ENCODE results near the gene SKIDA1.

The SKIDA1 gene

DNA sequence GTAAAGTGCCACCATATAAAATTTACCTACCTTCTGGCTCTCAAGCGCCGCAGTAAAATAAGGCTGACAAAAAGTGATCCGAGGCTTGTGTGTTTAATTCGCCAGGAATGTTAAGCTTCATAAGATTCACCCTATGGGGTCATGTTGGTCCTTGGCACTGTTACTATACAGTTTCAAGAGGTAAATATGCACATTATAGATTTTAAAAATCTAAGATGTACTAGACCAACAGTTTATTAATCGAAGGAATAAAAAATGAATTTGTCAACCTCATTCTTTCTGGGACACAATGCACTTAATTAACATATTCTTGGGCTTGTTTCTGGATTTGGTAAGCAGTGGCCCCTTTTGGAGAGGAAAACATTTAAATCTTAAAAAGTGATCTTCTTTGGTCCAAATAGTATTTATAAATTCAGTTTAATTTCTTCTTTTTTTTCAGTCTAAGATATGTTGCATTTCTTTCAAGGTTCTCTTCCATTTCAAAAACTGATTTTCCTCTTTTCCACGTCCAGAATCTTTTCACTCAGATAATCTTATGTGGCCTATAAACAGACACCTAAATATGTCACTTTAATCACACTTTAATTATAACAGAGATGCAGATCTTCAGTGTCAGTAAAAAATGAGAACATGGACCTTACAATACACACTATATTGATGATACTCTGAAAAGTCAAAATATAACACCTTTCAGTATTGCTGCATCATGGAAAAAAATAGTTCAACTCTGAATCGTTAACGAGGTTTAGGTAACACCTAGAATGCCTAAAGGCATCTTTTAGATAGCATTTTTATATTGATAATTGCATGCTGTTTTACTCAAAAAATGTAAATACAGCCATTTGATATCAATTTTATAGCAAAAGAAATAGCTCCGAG is 3.8 kb upstream of the SKIDA1 start:
- no peak for DNase-seq (ENCODE audit: low read depth)

GRCh38 chr10:21528236-21529031 is 3.0 kb upstream of the SKIDA1 start:
- no peak for DNase-seq (ENCODE audit: low read depth)

GRCh38 chr10:21527598-21528235 is 2.2 kb upstream of the SKIDA1 start:
- DNase-seq (ENCODE audit: low read depth), result peak; percentile 60

- DNase-seq (ENCODE audit: low read depth), result peak; percentile 81
These were observed 1.5 kb upstream of the SKIDA1 start for GRCh38 chr10:21526860-21527597.

GRCh38 chr10:21526188-21526859 is 842 bp upstream of the SKIDA1 start:
- DNase-seq (ENCODE audit: low read depth), result peak; percentile 84

DNA sequence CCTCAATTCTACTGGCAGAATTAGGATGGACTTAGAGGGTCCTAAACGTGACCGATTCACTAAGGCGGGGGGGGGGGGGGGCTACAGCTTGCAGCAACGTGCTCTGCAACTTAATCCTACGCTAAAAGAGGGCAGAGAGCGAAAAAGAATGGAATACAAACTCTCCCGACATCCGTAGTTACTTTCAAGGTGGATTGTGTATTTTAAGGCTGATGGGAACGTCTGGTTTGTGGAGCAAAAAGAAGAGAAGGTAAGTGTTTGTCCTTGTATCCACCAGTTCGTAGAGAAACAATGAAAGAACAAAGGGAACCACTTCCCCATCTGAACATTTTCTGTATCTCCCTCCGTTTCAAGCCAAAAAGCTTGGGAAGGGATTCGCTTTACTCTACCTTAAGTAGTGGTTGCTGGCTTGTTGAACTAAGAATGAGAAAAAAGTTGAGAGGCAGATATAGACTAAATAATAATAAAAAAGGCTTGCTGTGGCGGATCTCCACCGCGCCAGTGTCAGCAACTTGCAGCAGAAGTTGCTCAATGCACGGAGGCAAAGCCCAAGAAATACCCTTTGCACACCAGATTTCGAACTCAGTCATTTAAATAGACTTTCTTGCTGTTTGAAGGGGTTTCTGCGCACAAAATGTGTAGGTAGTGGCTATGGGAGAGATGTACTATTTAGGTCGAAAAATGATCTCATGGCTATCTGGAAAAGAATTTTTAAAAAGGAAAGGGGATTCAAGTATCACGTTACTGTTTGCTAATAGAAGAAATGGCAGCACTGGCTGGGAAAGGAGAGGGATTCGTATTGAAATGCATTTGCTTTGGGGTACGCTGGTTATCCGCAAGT is 736 bp downstream of the SKIDA1 start:
- DNase-seq (ENCODE audit: low read depth), result peak; percentile 50

DNA sequence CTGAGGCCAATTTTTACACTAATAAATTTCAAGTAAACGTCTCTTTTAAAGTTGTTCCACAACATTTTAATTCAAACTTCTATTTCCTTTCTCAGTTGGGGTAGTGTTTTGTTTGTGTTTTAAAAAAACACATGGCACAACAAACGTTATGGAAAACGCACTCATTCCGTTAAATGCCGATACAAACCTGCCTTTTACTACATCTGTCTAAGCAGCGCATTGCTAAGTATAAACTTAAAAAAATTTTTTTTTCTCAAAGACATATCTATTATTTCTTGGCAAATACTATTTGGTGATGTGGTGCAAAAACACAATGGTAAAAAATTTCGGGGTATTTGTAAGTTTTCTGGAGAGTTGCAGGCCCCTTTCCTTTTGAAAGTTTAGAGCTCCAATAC is 1.4 kb downstream of the SKIDA1 start:
- DNase-seq (ENCODE audit: low read depth), result no peak

GRCh38 chr10:21523557-21524008 is 1.9 kb downstream of the SKIDA1 start:
- no peak for DNase-seq (ENCODE audit: low read depth)

GRCh38 chr10:21522631-21523406 is 2.7 kb downstream of the SKIDA1 start:
- no peak for DNase-seq (ENCODE audit: low read depth)

DNA sequence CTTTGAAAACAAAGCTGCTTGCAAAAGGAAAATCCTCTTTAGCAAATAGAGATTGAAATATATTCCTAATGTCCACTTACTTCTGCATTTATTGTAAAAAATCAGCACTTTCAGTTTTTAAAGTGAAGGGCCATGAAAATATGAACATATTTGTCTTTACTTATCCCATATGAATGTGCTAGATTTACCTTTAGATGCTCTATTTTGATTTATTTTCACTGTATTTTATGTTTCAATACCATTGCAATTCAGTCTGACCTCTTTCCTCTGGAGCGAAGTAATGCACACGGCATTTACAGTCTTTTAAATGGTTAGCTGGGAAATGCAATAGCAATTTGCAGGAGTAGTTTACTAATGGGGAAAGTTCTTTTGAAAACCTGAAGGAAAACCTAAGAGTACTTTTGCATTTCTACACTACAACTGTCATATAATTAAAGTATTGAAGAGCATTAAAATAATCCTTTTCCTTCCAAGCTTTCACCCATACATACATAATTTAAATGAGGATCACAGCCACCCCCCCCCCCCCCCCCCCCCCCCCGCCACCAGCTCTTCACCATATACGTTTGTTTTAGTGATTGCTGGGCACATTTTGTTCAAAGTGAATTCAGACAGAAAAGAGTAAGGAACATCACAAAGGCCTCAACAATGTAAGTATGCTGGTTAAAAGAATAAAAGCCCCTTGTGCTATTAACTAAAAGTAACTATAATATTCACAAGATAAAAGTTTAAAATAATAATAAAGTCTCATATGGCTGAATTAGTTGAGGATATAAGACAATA is 3.5 kb downstream of the SKIDA1 start:
- DNase-seq (ENCODE audit: low read depth), result no peak

DNA sequence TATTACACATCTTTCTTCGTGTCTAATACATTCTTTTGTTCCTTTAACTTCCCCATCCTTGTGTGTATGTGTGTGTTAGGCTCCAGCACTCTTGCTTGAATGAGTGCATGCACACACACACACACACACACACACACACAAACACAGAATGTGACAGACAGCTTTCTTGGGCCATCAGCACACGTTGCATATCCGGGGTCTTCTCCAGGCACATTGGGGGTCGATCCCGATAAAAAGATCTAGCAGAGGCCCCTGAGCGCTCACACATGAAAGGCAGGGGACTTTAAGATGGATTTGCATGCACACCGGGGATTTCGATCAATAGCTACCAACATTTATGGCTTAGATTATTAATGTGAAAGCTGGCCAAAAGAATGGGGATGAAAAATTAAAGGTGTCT is 4.5 kb downstream of the SKIDA1 start:
- DNase-seq (ENCODE audit: low read depth), result no peak

DNA sequence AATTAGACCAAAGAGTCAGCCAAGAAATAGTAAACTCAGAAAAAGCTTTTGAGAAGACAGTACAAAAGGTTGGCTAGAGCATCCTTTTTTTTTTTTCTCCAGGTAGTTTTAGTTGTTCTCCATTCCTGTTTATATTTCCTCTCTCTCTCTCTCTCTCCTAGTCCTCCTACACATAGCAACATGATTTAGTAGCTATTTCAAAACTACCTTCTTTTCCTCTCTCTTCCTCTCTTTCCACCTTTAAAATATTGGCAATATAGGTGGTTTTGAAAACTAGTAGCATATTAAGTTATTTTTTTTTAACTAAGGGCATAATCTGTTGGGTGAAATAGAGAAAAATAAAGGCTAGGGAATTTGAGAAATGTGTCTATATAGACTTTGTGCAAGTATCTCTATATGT is 5.0 kb downstream of the SKIDA1 start:
- no peak for DNase-seq (ENCODE audit: low read depth)

DNA sequence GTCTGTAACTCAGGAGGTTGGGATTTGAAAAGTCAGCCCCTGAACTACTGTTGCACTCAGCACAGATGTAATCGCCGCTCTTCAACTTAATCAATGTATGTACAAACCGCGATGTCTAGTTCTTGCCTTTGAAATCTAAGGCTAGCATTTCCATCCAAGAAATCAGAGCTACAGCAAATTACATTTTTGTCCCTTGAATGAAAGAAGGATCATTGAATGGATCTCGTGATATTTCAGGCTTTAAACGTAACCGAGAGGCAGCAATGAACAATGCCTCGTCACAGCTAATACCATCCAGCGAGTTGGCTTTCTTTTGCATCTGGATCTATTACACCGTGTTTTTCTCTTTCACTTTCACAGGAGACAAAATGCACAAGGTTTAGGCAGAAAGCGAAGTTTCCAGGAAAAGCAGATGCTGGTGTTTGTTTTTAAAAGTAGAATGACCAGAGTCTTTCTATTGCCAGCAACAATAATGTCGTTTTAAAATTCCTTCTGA is 5.5 kb downstream of the SKIDA1 start:
- peak; percentile 81 for DNase-seq (ENCODE audit: low read depth)

DNA sequence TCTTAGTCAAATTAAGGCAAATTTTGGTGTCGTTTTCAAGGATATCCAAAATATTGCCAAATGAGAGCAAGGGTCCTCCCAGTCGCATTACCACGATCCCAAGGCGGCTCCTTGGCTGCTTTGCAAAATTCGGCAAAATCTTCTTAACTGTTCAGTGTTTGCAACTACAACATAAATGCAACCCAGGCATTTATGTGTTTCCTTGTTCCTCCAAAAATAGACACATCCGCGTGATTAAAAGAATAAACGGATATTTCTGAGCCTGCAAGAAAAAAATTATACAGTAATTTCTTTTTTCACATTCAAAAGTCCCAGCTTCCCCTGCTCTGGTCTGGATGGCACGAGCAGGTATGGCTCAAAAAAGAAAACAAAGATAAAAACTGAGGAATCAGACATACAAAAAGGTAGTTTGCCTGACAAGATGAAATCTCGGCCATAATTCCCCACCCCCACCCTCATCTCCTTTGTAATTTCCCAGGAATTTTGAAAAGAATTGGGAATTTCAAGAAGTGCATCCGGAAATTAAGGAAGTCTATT is 6.0 kb downstream of the SKIDA1 start:
- no peak for DNase-seq (ENCODE audit: low read depth)

DNA sequence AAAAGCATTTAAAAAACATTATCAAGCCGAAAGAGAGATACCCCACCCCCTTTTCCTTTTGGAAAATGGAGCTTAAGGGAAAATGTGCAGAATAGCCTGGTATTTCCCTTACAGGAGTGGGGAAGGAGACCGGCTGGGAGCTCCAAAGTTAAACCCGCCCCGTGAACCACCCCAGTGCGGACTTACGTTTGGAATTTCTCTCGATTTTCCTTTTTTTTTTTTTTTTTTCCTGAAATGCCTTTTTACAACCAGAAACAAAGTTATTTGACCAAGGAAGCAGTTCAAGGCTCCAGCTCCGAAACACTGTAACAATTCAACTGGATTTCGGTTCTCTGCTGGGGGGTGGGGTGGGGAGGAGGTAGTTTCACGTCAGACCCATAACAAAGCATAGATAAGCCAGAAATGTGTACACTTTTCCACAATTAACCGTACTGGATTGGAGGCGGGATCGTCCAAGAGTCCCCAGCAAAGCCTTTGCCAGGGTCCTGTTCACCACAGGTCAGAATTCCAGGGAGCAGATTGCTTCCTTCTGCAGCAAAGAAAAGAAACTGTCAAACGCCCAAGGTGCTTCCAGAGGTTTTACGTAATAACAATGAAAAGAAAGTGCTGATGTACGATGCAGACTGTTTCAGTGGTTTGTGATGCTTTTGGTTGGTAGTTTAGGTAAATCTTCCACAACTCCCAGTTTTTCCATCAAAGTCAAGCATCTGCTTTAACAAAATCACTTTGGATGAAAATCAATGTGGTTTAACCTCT is 6.7 kb downstream of the SKIDA1 start:
- peak; percentile 46 for DNase-seq (ENCODE audit: low read depth)

DNA sequence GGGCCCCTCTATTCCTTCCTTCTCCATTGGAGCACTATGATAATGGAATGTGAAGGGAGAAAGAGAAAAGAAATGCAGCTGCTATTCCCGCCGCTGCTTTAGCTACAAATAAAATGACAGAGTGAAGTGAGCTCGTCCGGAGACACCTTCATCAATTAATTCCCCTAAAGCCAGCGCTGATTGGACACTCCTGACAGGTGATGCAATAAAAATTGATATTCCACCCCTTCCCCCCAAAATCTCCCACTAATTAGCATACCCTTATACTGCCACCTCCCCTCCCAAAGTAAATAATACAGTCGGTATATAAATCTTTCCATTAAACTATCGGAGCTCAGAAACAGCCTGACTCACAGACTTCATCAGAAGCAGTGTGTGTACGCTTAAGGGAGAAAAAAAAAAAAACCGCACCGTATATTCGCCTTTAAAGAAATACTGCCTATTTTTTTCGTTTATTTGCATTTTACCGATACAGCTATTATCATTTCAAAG is 7.3 kb downstream of the SKIDA1 start:
- DNase-seq (ENCODE audit: low read depth), result peak; percentile 67

Data from ELR (cell line).